GM11168 (cell line): ENCODE measurements around the gene ADAMTS12.

Experiments
- in situ Hi-C: fragments of 300-500 bp; cut with MboI; formaldehyde crosslinking; loops from one replicate; pipeline ENCODE4 v1.12.0; 2022; ENCODE audit warnings: low sequenced_read_pairs; ENCODE audit not compliant: unreplicated experiment

Gene ADAMTS12

GRCh38 chr5:33769968-33770367 lies 121.8 kb downstream of the ADAMTS12 start:
- in situ Hi-C loops, result no loop called here

GRCh38 chr5:33769196-33769595 lies 122.6 kb downstream of the ADAMTS12 start:
- in situ Hi-C loops, result no loop called here

- in situ Hi-C loops, result no loop called here
Measured at GRCh38 chr5:33766023-33766422, 125.8 kb downstream of the ADAMTS12 start.

GRCh38 chr5:33764786-33765185 lies 127.0 kb downstream of the ADAMTS12 start:
- in situ Hi-C loops, result no loop called here

- in situ Hi-C loops, result no loop called here
Measured at GRCh38 chr5:33763435-33763834, 128.4 kb downstream of the ADAMTS12 start.

- in situ Hi-C loops, result no loop called here
Measured at GRCh38 chr5:33762859-33763258, 128.9 kb downstream of the ADAMTS12 start.

GRCh38 chr5:33761139-33761538 lies 130.7 kb downstream of the ADAMTS12 start:
- in situ Hi-C loops, result no loop called here

GRCh38 chr5:33758737-33759136 lies 133.1 kb downstream of the ADAMTS12 start:
- in situ Hi-C loops, result no loop called here

GRCh38 chr5:33756491-33756890 lies 135.3 kb downstream of the ADAMTS12 start:
- in situ Hi-C loops, result no loop called here

- in situ Hi-C loops, result no loop called here
Measured at GRCh38 chr5:33755231-33755630, 136.6 kb downstream of the ADAMTS12 start.

GRCh38 chr5:33753704-33754103 lies 138.1 kb downstream of the ADAMTS12 start:
- in situ Hi-C loops, result no loop called here

GRCh38 chr5:33748754-33749153 lies 143.0 kb downstream of the ADAMTS12 start:
- in situ Hi-C loops, result no loop called here

- in situ Hi-C loops, result no loop called here
Measured at GRCh38 chr5:33745101-33745770, 146.6 kb downstream of the ADAMTS12 start.

- in situ Hi-C loops, result no loop called here
Measured at GRCh38 chr5:33743099-33743498, 148.7 kb downstream of the ADAMTS12 start.

GRCh38 chr5:33742181-33742580 lies 149.6 kb downstream of the ADAMTS12 start:
- in situ Hi-C loops, result no loop called here

GRCh38 chr5:33738967-33739366 lies 152.8 kb downstream of the ADAMTS12 start:
- in situ Hi-C loops, result no loop called here

- in situ Hi-C loops, result no loop called here
Measured at GRCh38 chr5:33738097-33738496, 153.7 kb downstream of the ADAMTS12 start.

GRCh38 chr5:33737697-33738096 lies 154.1 kb downstream of the ADAMTS12 start:
- in situ Hi-C loops, result no loop called here

- in situ Hi-C loops, result no loop called here
Measured at GRCh38 chr5:33737284-33737683, 154.5 kb downstream of the ADAMTS12 start.

GRCh38 chr5:33736510-33736909 lies 155.3 kb downstream of the ADAMTS12 start:
- in situ Hi-C loops, result no loop called here

- in situ Hi-C loops, result no loop called here
Measured at GRCh38 chr5:33735072-33735471, 156.7 kb downstream of the ADAMTS12 start.

- in situ Hi-C loops, result no loop called here
Measured at GRCh38 chr5:33734537-33734936, 157.3 kb downstream of the ADAMTS12 start.
